22Rv1 (cell line): Measurements from ENCODE around the gene PLK5.

Experiments
- H3K27ac ChIP-seq: fragments of 450-650 bp; 2 replicates; pipeline ENCODE4 v1.5.1; 2017
- ZFX ChIP-seq: fragments of 450-650 bp; IDR thresholded peaks from 2 replicates; pipeline ENCODE4 v1.6.1; 2017; ENCODE audit warnings: antibody characterized with exemption, borderline replicate concordance
- TF ChIP-seq, protein P1 (sequence below): fragments of 450-650 bp; IDR thresholded peaks from 2 replicates; pipeline ENCODE4 v1.5.1; 2017; ENCODE audit warnings: mild to moderate bottlenecking

The PLK5 gene

DNA sequence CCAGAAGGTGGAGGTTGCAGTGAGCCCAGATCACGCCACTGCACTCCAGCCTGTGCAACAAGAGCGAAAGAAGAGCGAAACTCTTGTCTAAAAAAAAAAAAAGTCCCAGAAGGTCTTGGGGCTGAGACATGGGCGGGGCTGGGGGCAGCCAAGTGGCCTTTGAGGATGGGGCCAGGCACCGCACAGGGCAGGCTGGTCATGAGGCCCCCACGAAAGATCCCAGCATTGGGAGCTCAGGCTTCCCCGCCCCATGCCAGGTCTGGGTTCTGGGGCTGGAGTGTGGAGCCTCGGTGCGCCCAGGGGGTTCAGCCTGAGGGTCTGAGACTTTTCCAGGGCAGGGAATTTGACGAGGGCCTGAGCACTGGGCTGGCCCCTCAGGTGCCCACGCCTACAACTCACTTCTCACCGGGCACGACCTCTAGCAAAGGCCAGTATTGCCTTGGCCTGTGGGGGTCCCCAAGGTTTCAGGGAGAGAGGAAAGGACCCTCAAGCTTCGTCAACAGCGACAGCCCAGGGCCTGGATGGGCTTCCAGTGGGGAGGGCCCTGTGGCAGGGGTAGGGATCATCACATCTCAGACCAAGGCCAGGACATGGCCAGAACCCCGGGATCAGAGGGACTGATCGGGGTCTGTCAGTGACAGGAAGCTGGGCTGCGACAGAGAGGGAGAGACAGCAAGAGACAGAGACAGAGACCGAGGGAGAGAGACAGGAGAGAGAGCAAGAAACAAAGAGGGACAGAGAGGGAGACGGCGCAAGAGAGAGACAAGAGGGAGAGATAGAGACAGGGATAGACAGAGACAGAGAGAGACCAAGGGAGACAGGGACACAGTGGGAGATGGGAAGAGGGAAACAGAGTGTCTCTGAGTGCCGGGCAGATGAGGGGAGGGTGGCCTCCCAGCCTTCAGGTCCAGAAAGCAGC, 51.7 kb downstream of the PLK5 start:
- no peak overlapping the region for H3K27ac ChIP-seq
- no peak for TF ChIP-seq ZFX
- TF ChIP-seq, protein P1, sequence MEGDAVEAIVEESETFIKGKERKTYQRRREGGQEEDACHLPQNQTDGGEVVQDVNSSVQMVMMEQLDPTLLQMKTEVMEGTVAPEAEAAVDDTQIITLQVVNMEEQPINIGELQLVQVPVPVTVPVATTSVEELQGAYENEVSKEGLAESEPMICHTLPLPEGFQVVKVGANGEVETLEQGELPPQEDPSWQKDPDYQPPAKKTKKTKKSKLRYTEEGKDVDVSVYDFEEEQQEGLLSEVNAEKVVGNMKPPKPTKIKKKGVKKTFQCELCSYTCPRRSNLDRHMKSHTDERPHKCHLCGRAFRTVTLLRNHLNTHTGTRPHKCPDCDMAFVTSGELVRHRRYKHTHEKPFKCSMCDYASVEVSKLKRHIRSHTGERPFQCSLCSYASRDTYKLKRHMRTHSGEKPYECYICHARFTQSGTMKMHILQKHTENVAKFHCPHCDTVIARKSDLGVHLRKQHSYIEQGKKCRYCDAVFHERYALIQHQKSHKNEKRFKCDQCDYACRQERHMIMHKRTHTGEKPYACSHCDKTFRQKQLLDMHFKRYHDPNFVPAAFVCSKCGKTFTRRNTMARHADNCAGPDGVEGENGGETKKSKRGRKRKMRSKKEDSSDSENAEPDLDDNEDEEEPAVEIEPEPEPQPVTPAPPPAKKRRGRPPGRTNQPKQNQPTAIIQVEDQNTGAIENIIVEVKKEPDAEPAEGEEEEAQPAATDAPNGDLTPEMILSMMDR, result no peak

DNA sequence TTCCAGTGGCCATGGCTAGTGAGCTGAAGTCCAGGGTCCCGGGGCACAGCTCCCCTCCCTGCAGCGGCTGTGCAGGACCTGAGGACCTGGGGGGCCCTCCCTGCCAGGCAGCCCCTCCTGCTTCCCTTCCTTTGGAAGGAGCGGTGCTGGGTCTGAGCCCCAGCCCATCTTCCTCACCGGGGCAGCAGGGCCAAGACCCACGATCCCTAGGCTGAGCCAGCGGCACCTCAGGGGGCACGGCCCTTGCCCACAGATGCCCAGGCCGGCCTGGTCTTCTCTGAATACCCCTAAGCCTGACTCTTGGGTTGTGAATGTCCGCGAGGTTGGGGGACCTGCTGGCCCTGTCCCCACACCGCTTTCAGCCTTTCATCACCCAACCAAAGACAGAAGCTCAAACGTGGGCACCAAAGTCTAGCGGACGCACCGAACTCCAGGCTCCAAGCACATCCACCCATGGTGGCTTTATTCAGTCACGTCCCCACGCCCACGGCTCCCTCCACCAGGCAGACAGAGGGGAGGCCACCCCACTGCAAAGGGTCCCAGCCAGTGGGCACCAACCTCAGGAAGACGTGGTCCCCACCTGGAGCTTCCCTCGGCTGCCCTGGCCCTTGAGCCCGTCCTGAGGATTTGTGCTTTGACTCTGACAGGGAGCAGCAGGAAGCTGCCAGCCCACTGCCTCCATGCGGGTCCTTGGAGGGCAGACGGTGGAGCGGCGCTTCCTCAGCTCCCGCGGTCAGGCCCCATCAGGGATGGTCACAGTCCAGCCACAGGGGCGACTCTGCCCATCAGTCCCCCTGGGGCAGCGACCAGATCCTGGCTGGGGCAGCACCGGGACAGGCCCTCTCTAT, 52.6 kb downstream of the PLK5 start:
- no peak overlapping the region for H3K27ac ChIP-seq
- no peak for TF ChIP-seq ZFX
- TF ChIP-seq, protein P1, result no peak

GRCh38 chr19:1577090-1577928, 53.4 kb downstream of the PLK5 start:
- no peak overlapping the region for H3K27ac ChIP-seq
- TF ChIP-seq, protein P1, result no peak

- no peak overlapping the region for H3K27ac ChIP-seq
- TF ChIP-seq, protein P1, result no peak
- TF ChIP-seq ZFX, result no peak
Measured at GRCh38 chr19:1577929-1578618, 54.2 kb downstream of the PLK5 start.

DNA sequence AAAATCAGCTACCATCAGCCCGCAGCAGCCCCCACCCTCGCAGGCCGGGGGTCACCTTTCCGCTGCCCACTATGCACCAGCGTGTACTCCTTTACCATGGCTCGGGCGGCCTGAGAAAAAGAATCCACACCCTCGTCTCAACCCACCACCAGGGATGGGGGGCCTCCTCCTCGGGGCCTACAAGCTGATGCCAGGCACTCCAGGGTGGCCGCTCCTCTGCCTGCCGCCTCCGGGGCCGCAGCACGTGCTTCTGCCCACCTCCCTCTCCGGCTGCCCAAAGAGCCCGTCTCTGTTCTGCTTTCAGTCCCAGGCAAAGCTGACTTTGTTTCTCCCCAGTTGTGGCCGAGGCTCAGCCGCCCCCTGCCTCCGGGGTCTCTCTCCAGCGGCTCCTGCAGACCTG, 55.3 kb downstream of the PLK5 start:
- TF ChIP-seq, protein P1, result no peak
- no peak for TF ChIP-seq ZFX
- H3K27ac ChIP-seq, result no peak overlapping the region

DNA sequence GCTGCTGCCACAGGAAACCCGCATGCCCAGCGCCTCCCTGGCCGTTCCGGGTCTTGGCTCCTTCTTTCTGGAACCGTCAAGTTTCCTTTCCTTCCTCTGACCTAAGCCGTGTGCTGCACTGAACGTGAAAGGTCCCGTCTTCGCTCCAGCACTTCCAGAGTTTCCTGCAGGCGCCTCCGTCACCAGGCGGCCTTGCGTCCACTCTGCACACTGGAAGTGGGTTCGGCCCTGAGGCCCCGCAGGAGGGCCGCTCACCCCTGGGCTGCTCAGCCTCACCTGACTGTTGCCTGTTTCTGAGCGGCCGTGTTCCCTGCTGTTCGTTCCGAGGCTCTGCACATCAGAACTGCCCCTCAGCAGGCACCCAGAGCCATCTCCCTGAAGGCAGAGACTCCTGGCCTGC, 56.5 kb downstream of the PLK5 start:
- H3K27ac ChIP-seq, result no peak overlapping the region
- TF ChIP-seq ZFX, result no peak
- TF ChIP-seq, protein P1, result no peak
